Activated CD4-positive, alpha-beta T cell treated with anti-CD3 and anti-CD28 coated beads, Interleukin-2, amount 50 U/mL, for 1 hour (primary cell): ENCODE results near the gene PRKG1.
A peak's percentile ranks its signal among the peaks of the same experiment; 100 is the strongest.
"Not testable (repeated sequence)": the region's sequence is repeated elsewhere in the genome, so short reads cannot be mapped to it uniquely, and the experiment has no call there.

ENCODE experiments used
- DNase-seq: peaks from one replicate; pipeline ENCODE4 v3.0.0-alpha.2; 2020

PRKG1 gene

DNA sequence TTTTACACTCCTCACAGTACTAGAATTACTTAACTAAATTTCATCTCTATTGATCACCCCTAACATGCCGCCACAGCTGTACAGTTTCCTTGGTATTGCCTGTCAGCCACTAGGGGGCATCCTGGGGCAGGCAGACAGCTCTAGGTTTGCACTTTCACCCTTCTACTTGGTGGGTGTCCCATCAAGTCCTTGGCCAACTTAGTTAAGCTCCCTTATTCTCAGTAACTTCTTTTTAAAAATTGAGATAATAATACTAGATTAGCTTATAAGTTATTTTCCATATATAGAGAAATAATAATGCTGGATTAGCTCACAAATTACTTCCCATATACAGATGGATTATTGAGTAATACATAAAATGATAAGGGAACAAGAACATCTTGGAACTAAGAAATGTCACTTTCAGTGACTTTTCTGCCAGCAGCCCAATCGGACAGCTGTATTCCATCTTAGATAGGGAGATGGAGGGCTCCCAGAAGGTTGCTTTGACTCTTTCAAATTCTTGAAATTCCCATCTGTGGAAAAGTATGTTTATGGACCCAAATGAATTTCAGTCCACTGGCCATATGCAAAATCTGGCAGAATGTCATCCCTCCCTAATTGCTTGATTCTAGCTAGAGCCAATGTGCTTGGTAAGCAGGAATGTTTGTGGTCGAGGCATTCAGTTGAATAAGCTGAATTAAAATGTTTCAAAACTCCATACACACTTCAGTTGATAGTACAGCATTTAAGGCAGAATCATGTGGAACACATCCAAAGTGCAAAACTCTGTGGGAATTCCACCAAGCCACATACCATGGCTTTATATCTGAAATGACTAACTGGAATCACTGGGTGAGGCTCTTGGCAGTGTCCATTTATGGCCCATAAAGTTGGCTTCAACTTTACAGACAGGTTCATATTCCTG lies 315.4 kb downstream of the PRKG1 start:
- DNase-seq: peak; percentile 13

GRCh38 chr10:51393006-51393405 lies 318.7 kb downstream of the PRKG1 start:
- not testable (repeated sequence) for DNase-seq

DNA sequence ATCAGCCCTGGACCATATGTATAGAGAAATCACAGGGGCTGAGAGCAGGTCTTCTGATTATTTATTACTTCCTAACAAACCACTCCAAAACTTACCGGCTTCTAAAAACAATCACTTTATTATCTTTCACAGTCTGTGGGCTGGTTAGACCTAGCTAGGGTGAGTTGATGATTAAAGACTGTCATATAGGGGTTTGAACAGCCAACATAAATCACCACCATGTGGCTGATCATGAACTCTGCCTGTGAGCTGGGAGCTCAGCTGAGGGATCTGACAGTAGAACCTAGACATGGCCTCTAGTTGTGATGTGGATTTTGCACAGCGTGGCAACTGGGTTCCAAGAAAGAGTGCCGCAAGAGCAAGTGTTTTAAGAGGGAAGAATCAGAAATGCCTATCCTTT lies 319.8 kb downstream of the PRKG1 start:
- DNase-seq: no peak

GRCh38 chr10:51397244-51397643 lies 323.0 kb downstream of the PRKG1 start:
- no peak for DNase-seq

DNA sequence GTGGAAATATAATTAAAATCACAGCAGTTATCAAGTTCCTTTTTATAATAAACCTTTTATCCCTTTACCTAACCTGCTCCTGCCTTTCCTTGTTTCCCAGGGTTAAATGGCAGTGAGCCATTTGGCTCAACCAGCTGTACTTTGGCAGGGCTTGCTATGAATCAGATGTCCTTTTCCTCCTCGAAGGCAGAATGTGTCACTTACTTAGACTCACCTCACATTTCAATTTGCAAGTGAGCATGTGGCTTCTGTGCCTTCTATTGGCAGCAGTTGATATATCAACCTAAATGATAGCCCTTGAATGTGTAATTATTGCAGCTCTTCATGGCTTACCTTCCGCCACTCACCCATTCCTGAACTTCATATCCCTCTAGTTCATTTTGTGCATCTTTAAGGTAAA lies 323.4 kb downstream of the PRKG1 start:
- no peak for DNase-seq

DNA sequence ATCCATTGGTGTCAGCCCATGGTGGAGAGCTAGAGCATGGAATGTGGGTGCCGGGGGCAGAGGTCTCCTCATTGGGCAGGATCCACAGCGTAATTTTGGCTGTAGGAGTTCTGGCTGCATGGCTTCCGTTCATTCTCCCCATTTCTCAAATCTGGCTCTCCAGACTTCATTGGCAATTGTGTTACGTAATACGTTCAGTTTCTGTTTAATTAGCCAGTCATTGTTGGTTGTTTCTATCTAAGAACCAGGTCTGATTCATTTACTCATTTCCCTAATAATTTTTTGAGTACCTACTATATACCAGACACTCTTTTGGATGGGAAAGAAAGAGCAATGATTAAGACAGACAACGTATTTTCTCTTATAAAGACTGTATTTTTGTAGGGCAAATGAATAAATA lies 325.6 kb downstream of the PRKG1 start:
- no peak for DNase-seq

DNA sequence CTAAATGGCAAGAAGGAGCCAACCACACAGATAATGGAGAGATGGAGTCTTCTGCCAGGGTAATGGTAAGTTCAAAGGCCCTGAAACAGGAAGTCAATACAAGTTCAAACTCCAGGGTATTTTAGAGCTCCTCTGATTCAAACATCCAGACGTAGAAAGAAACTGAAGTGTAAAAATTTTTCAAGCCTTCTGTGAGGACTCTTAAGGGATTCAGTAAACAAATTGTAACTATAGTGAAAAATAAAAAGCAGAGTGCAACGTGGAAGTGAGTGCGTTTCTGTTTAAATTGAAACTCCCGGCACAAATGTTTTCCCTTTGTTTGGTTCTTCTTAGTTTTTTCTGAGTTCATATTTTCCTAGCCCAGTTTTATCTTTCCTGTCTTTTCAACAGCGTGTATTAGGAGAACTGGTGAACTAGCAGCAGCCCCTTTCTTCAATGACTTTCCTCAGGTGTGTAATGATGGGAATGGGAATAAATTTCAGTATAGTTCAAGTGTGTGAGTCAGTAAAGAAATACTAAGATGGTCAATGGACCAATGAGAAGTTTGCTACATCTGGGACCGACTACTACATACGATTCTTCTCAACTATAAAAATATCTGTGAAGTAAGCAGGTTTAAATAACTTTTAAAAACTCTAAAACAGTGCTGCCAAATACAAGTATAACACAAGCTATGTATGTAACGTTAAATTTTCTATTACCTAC lies 326.3 kb downstream of the PRKG1 start:
- no peak for DNase-seq

- DNase-seq: no peak
Measured at GRCh38 chr10:51403521-51403920, 329.2 kb downstream of the PRKG1 start.

DNA sequence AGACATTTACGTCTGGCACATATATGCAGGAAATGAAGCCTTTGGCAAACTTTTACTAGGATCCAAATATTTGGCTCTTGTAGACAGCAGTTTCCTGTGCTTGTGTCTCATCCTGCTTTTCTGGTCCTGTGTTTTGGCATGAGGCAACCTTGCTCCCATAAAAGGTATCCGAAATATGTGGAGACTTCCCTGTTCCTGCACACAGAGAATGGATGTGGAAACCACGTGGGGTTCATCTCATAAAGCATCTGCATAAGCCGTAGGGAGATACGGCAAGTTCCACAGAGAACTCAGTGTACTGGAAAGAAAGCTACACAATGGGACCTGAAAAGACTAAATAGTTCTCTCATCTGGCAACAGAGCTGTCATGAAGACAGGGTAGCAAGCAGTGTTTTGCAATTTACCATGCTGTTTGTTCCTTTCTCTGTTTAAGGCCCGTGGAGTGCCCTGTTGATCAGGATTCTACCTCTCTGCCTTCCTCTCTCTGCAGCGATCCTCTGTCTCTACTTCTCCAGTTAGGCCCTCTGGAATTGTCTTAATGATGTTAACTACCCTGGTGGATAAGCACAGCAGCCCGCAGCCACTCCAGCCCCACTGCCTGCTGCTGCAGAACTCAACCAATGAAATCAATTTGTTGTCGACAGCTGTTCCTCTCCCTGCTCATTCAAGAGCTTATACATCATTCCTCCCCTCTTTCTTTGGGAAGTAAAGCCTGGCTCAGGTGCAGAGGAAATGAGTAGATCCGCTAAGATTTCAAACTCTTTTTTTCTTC lies 331.5 kb downstream of the PRKG1 start:
- DNase-seq: no peak

- DNase-seq: no peak
Measured at GRCh38 chr10:51406581-51406980, 332.3 kb downstream of the PRKG1 start.

DNA sequence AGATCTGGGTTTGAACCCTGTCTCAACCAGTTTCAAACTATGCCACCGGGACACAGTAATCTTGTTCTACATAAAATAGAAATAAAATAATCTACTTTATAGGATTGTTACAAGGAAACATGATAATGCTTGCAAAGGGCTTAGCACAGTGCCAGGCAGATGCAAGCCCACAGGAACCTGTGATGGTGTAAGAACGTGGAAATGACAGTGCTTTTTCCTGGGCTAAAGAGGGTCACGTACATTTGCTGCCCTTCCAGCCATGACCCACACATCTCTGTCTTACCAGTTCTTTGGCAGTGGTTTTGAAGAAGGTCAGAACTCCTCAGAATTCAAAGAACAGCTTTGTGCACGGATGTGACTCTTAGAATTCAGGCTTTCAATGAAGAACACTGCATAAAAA lies 342.2 kb downstream of the PRKG1 start:
- no peak for DNase-seq

GRCh38 chr10:51419196-51420093 lies 345.2 kb downstream of the PRKG1 start:
- no peak for DNase-seq

DNA sequence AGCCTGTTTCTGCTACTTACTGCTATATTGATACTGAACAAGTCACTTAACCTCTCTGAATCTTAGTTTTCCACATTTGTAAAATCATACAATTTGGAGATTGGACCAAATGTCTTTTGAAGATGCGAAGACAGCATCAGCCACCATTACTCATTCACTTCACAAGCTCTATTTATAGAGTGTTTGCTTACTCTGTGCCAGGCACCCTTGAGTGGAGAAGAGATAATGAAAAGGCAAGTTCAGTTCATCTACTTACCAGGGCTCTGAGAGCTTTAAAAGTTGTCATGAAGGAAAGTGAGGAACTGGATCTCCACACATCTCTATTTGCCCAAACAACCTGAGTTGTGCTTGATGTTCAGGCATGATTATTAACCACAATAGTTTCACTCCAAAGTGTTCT lies 347.6 kb downstream of the PRKG1 start:
- DNase-seq: no peak

GRCh38 chr10:51422311-51423120 lies 348.2 kb downstream of the PRKG1 start:
- peak; percentile 6 for DNase-seq

GRCh38 chr10:51423121-51423452 lies 348.8 kb downstream of the PRKG1 start:
- no peak for DNase-seq

DNA sequence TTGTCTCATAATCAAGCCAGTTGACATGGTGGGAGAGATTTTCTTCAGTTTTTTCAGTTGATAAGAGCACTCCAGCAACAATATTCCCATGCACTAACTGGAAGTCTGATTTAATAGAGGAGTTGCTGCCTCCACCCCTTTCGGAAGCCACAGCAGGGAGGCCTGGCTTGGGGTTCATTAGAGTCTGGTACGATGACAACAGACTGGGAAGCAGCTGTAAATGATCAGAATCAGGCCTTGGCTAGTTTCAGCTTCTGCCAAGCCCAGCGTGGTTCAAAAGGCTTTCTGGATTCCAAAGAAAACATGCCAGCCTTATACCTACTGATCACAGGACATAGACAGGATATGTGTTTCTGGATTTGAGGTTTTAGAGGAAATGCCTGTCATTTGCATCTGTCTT lies 351.1 kb downstream of the PRKG1 start:
- DNase-seq: no peak

- DNase-seq: no peak
Measured at GRCh38 chr10:51427758-51428157, 353.5 kb downstream of the PRKG1 start.

GRCh38 chr10:51430506-51430905 lies 356.2 kb downstream of the PRKG1 start:
- no peak for DNase-seq

DNA sequence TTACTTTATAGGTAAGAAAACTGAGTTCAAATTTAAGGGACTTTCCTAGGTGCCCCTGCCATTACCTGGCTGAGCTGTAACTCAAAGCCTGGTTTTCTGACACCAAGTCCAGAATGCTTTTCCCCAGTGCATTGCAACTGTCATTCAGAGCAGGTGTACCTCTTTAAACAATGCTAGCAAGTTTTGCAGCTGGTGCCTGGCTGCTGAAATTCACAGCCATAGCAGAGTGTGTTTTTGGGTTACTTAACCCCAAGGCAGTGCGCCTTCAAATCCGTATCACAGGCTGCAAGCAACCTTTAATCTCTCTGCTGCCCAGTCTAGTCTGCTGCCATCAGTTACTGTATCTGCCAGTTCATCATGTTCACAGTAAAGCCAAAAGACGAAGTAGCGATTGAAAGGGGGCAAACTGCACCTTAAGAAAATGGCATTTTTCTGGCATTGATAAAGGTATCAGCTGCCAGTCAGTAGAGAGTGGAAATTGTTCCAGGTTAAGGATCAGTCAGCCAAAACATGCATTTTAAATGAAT lies 359.7 kb downstream of the PRKG1 start:
- no peak for DNase-seq

DNA sequence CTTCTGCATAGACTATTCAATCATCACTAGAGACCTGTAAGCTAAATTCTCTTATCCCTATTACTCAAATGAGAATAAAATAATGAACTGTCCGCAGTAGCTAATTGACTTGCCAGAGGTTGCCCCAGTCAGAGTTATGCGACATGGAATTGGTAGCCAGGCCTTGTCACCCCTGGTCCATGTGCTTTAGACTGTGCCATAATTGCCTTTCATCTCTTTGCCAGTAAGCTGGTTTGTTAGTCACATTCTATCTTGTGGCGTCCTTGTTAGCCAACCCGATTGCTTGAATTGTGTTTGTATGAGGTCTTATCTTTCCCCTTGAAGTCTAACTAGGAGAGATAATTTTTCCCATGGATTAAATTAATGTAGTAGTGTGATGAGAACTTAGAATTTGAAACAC lies 362.5 kb downstream of the PRKG1 start:
- no peak for DNase-seq

GRCh38 chr10:51439645-51440044 lies 365.4 kb downstream of the PRKG1 start:
- DNase-seq: no peak
